GM12865 (cell line): ENCODE data around the gene F8A1.
"Not testable (repeated sequence)": the region's sequence is repeated elsewhere in the genome, so short reads cannot be mapped to it uniquely, and the experiment has no call there.

Experiments used
- DNase-seq: peaks from one replicate; pipeline ENCODE4 v3.0.0; 2010; ENCODE audit warnings: low read depth
- H3K4me3 ChIP-seq: 2 replicates; pipeline ENCODE4 v1.5.1; 2011; ENCODE audit warnings: mild to moderate bottlenecking, low read depth, low read length, control low read depth
- TF ChIP-seq, protein P1 (sequence below): IDR thresholded peaks from 2 replicates; pipeline ENCODE4 v1.5.1; 2011; ENCODE audit warnings: low read length, control low read depth, low read depth, inconsistent platforms; ENCODE audit not compliant: insufficient read depth; ENCODE audit errors: missing control alignments

F8A1 gene

DNA sequence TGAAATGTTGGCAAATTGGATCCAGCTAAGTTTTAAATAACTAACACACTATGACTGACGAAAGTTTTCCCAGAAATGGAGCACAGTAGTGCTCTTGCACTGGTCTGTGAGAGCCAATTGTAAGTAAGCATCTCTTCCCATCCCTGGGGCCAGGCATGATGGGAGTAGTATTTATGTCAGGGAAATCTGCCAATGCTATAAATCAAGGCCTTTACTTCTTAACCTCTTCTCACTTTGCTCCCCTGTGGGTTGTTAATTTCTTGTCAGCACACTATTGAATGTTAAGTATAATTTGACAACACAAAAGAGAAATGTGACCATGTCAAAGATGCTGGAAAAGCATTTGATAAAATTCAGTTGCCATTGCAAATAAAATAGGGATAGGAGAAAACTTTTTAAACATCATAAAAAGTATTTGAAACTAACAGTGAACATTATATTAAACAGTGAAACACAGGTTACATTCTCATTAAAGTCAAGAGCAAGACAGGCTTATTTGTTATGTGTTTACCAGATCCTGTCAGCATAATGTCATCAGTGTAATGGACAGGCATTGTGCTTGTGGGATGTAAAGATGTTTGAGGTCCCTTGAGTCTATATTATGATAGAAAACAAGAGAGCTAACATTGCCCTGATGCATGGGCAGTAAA lies 5.0 kb downstream of the F8A1 start:
- no peak overlapping the region for H3K4me3 ChIP-seq
- no peak for DNase-seq
- TF ChIP-seq, protein P1, sequence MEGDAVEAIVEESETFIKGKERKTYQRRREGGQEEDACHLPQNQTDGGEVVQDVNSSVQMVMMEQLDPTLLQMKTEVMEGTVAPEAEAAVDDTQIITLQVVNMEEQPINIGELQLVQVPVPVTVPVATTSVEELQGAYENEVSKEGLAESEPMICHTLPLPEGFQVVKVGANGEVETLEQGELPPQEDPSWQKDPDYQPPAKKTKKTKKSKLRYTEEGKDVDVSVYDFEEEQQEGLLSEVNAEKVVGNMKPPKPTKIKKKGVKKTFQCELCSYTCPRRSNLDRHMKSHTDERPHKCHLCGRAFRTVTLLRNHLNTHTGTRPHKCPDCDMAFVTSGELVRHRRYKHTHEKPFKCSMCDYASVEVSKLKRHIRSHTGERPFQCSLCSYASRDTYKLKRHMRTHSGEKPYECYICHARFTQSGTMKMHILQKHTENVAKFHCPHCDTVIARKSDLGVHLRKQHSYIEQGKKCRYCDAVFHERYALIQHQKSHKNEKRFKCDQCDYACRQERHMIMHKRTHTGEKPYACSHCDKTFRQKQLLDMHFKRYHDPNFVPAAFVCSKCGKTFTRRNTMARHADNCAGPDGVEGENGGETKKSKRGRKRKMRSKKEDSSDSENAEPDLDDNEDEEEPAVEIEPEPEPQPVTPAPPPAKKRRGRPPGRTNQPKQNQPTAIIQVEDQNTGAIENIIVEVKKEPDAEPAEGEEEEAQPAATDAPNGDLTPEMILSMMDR = no peak

GRCh38 chrX:154892296-154892695 lies 6.1 kb downstream of the F8A1 start:
- DNase-seq = no peak
- H3K4me3 ChIP-seq = no peak overlapping the region
- TF ChIP-seq, protein P1 = no peak

- no peak overlapping the region for H3K4me3 ChIP-seq
- TF ChIP-seq, protein P1 = no peak
- DNase-seq = no peak
Observed at GRCh38 chrX:154900323-154900722, 14.2 kb downstream of the F8A1 start.

- TF ChIP-seq, protein P1 = no peak
- no peak overlapping the region for H3K4me3 ChIP-seq
- DNase-seq = peak; percentile 44
Observed at GRCh38 chrX:154902408-154902807, 16.3 kb downstream of the F8A1 start.

- no peak for DNase-seq
- H3K4me3 ChIP-seq = no peak overlapping the region
- TF ChIP-seq, protein P1 = no peak
Observed at GRCh38 chrX:154908821-154909220, 22.7 kb downstream of the F8A1 start.

GRCh38 chrX:154910048-154910447 lies 23.9 kb downstream of the F8A1 start:
- not testable (repeated sequence) for DNase-seq

GRCh38 chrX:154910528-154910927 lies 24.4 kb downstream of the F8A1 start:
- DNase-seq, H3K4me3 ChIP-seq: not testable (repeated sequence)

More at GRCh38 chrX:154910048-154910447, 23.9 kb downstream of the F8A1 start:
- not testable (repeated sequence) for H3K4me3 ChIP-seq

- TF ChIP-seq, protein P1 = no peak
Observed at GRCh38 chrX:154914052-154914451, 27.9 kb downstream of the F8A1 start.

More at GRCh38 chrX:154914052-154914451, 27.9 kb downstream of the F8A1 start:
- no peak for DNase-seq
- H3K4me3 ChIP-seq = no peak overlapping the region
